Central memory CD8-positive, alpha-beta T cell (primary cell): ENCODE results near the gene PRRC2A.

Experiments used
- ATAC-seq: fragments of 150-1000 bp; cut with Tn5 transposase; replicated peaks from 2 replicates; pipeline ENCODE4 v1.10.0; 2022; ENCODE audit warnings: mild to moderate bottlenecking, moderate FRiP score, moderate number of reproducible peaks; ENCODE audit not compliant: poor library complexity, severe bottlenecking; ENCODE audit errors: extremely low read depth
- DNase-seq, 2 donors: peaks; one replicate each; pipeline ENCODE4 v3.0.0; 2021; ENCODE audit warnings: low spot score in 2 of 2
- H3K27ac Mint-ChIP-seq: one replicate; pipeline ENCODE4 v1.8.0; 2022; ENCODE audit warnings: low read depth, mild to moderate bottlenecking, moderate library complexity, mixed read lengths
- H3K27me3 Mint-ChIP-seq: one replicate; pipeline ENCODE4 v1.8.0; 2022; ENCODE audit warnings: mixed read lengths
- H3K36me3 Mint-ChIP-seq: one replicate; pipeline ENCODE4 v1.8.0; 2022; ENCODE audit warnings: mild to moderate bottlenecking, moderate library complexity, mixed read lengths; ENCODE audit not compliant: insufficient read depth
- H3K4me1 Mint-ChIP-seq: one replicate; pipeline ENCODE4 v1.8.0; 2022; ENCODE audit warnings: mixed read lengths
- H3K4me3 Mint-ChIP-seq: one replicate; pipeline ENCODE4 v1.8.0; 2022; ENCODE audit warnings: mild to moderate bottlenecking, moderate library complexity, mixed read lengths
- H3K9me3 Mint-ChIP-seq: one replicate; pipeline ENCODE4 v1.8.0; 2022; ENCODE audit warnings: mixed read lengths

Gene PRRC2A

DNA sequence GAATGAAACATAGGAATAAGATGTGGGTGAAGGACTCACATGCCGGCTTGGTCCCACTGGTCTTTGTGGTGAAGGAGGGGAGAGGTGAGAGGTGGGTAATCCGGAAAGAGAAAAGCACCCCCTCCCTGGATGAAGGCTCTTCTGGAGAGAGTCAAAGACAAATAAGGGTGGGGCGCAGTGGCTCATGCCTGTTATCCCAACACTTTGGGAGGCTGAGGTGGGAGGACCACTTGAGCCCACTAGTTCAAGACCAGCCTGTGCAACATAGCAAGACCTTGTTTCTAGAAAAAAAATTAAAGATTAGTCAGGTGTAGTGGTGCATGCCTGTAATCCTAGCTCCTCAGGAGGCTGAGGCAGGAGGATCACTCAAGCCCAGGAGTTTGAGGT lies 41.4 kb upstream of the PRRC2A start:
- H3K27ac Mint-ChIP-seq = peak overlapping the region; percentile 97
- DNase-seq = no peak
- peak overlapping the region; percentile 91 for H3K4me3 Mint-ChIP-seq
- no peak for ATAC-seq
- no peaks in the 10 kb centered on the region for H3K27me3 Mint-ChIP-seq
- peaks cover 38% of the 10 kb centered on the region for H3K36me3 Mint-ChIP-seq
- H3K4me1 Mint-ChIP-seq = peaks cover 85% of the 10 kb centered on the region
- no peaks in the 10 kb centered on the region for H3K9me3 Mint-ChIP-seq

DNA sequence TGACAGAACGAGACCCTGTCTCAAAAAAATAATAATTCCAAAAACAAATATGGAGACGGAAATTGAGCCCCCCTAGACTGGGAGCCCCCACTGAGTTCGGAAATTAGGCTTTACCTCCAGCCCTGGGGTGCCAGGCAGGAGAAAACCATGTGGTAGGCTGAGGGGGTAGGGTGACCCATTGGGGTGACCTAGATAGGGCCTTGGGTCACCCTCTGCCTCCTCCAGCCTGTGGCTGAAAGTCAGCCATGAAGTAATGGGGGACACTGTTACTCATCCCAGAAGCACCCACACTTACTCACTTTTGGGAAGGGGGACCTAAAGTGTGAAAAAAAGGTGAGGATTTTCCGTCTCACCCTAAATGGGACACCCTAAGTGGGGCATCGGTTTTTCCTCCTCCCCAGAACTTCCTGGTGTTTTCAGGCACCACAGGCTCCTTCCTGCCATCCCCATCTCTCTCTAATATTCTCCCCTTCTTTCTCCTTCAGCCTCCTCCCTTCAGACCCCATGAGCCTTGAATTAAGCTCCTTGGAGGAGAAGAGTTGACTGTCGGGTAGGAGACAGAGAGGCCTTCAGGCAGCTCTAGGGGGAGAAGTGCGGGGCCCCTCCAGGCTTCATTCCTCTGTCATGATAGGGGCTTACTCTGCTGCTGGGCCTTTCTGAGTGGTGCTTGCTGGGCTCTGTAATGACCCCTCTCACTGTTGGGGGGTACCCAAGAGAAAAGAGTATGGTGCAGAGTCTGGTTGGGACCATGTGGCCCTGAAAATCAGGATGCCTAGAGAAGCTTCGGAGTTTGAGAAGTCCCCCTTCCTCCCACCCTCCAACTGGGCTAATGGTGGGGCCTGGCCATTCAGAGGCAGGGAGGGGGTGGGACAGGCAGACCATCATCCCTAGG lies 40.7 kb upstream of the PRRC2A start:
- no peak for DNase-seq
- H3K36me3 Mint-ChIP-seq = peaks cover 38% of the 10 kb centered on the region
- H3K27me3 Mint-ChIP-seq = no peaks in the 10 kb centered on the region
- H3K27ac Mint-ChIP-seq = peak overlapping the region; percentile 97
- no peaks in the 10 kb centered on the region for H3K9me3 Mint-ChIP-seq
- H3K4me1 Mint-ChIP-seq = peaks cover 81% of the 10 kb centered on the region
- peak overlapping the region; percentile 91 for H3K4me3 Mint-ChIP-seq
- no peak for ATAC-seq

DNA sequence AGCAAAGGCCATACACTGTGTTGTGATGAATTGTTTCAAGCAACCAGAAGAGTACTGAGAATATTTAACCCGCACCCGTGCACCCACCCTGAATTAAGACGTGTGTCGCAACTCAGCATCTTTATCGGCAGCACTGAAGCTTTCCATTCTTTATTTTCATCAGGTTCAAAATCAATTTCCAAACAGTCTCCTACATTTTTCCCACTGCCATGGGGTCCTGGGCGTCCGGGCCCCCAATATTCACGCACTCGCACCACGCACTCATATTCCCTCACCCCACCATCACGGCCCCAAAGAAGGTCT lies 40.1 kb upstream of the PRRC2A start:
- H3K27ac Mint-ChIP-seq = peak overlapping the region; percentile 97
- H3K9me3 Mint-ChIP-seq = no peaks in the 10 kb centered on the region
- ATAC-seq = no peak
- peaks cover 81% of the 10 kb centered on the region for H3K4me1 Mint-ChIP-seq
- H3K36me3 Mint-ChIP-seq = peaks cover 35% of the 10 kb centered on the region
- DNase-seq = no peak
- no peaks in the 10 kb centered on the region for H3K27me3 Mint-ChIP-seq
- H3K4me3 Mint-ChIP-seq = peak overlapping the region; percentile 91

DNA sequence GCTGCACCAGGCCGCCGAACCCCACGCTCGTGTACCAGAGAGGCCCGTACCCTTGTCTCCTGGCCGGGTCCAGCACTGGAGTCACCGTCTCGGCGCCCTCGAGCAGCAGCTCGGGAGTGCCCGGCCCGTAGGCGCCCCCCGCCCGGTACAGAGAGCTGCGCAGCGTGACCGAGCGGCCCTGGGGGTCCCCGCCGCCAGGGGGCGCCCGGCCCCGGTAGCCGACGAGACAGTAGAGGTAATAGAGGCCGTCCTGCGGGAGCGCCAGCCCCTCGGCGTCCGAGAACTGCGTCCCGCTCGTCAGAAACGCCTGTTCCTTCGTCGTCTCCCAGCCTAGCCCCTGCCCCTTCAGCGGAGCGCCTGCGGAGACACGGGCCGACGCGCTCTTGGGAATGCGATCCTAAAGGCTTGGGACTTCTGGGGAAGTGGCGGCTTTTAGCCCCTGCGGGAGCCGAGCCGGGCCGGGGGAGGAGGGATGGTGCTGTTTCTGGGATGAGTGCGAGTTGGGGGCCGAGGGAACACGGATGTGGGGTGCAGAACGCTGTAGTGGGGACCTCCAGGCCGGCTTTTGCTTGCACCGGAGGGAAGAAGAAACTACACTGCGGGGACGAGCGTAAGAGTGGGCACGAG lies 39.6 kb upstream of the PRRC2A start:
- ATAC-seq (peak; percentile 84), DNase-seq (peak; percentile 79 to 89)
- Mint-ChIP-seq H3K4me1 (peaks cover 81% of the 10 kb centered on the region), H3K9me3 (no peaks in the 10 kb centered on the region), H3K4me3 (peak overlapping the region; percentile 91), H3K27me3 (no peaks in the 10 kb centered on the region), H3K36me3 (peaks cover 32% of the 10 kb centered on the region), H3K27ac (peak overlapping the region; percentile 97)

DNA sequence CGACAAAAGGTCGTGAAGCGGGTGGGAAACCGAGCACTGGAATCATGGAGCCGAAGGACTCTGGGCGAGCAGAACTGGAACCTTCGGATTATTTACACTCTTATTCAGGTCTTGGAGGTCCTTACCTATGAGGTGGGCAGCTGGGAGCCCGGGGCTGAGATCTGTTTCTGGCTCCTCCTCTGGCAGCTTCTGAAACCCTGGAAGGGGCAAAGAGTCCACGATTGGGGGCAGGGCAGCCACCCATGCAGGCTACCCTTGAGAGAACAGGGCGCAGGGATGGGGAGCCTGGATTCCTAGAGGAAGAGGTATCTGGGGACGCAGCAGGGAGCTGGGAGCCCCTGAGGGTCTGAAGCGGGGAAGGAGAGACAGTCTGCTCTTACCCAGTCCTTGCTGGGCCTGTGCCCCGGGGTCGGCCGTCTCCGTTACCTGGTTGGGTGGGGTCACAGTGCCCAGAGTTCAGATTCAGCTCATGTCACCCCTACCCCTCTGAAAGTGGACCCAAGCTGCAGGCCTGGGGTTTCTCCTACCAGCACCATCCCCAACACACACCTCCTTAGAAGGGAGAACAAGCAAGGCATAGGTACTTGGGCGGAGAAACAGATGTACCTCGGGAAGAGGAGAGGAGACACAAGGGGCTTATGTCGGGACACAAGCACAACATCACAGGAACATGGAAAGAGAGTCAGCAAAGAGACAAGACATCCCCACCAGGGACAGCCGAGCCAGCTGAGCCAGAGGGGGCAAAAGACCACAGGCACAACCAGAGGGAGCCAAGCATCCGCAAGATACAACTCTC lies 38.9 kb upstream of the PRRC2A start:
- peak overlapping the region; percentile 91 for H3K4me3 Mint-ChIP-seq
- no peaks in the 10 kb centered on the region for H3K27me3 Mint-ChIP-seq
- H3K36me3 Mint-ChIP-seq = peaks cover 26% of the 10 kb centered on the region
- H3K9me3 Mint-ChIP-seq = no peaks in the 10 kb centered on the region
- ATAC-seq (no peak), DNase-seq (no peak)
- H3K27ac Mint-ChIP-seq = peak overlapping the region; percentile 97
- H3K4me1 Mint-ChIP-seq = peaks cover 81% of the 10 kb centered on the region

DNA sequence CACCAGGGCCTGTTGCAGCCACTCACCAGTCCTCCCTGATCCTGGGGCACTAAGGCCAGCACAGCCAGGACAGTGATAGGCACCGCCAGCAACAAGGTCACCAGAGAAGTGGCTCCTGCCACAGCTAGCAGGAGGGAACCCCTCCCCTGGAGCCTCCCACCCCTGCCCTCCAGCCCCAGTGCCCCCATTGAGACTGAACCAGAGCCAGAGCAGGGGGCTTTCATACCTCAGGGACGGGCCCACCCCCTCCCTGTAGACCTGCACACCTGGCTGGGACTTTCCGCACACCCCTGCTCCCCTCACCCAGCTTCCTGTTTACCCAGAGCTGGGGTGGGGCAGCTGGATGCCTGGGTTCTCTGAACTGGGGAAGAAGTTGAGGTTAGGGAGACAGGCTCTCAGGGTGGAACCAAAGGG lies 38.3 kb upstream of the PRRC2A start, which contains the start of gene LTB:
Gene LTB, minus strand, starts transcription at position 195 of the 414 bp plus-strand sequence. Its CDS starts 7 bp downstream, at position 188.
- ATAC-seq (no peak), DNase-seq (no peak)
- peak within 1 kb of the TSS; percentile 91 for H3K4me3 Mint-ChIP-seq
- no peaks in the 10 kb centered on the region for H3K27me3 Mint-ChIP-seq
- H3K4me1 Mint-ChIP-seq = peaks cover 81% of the 10 kb centered on the region
- H3K9me3 Mint-ChIP-seq = no peaks in the 10 kb centered on the region
- peaks cover 23% of the 10 kb centered on the region for H3K36me3 Mint-ChIP-seq
- H3K27ac Mint-ChIP-seq = peak within 1 kb of the TSS; percentile 97

DNA sequence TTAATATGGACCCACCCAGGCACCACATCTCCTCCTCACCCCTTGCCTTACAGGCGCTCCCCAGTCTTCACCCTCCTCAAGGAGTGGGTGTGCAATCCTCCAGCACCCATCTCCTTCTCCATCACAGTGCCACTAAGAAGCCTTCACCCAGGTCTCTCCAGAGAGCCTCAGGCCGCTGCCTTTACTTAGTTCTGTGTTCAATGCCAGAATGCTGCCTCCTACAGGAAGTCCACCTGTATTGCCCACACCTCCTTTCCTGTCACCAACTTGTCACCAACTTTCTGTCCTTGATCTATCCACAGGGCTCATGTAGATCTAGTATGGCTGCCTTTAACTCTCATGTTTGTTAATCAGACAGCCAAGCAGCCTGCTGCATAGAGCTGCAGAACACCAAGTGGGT lies 35.0 kb upstream of the PRRC2A start:
- H3K4me3 Mint-ChIP-seq = peak overlapping the region; percentile 62
- ATAC-seq = no peak
- no peaks in the 10 kb centered on the region for H3K27me3 Mint-ChIP-seq
- DNase-seq = peak in 1 of 2 donors; percentile 36
- no peaks in the 10 kb centered on the region for H3K9me3 Mint-ChIP-seq
- H3K4me1 Mint-ChIP-seq = peaks cover 76% of the 10 kb centered on the region
- H3K27ac Mint-ChIP-seq = peak overlapping the region; percentile 87
- peaks cover 13% of the 10 kb centered on the region for H3K36me3 Mint-ChIP-seq

DNA sequence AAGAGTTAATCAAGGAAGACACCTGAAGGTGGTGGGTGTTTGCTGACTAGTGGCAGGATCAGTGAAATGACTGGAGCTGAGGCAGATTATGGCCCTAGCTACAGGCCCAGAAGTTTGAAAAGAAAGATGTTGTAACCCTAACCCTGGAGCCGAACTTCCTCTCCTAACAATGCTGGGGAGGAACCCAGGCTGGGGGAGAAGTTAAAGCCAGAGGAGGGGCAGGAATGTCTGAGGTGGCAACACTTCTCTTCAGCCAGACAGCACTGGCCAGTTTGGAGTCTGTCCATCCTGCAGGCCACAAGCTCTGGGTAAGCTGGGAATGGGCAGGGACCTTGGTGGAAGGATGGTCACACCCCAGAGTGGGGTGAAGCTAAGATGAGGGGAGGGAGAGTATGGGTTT lies 34.5 kb upstream of the PRRC2A start, which contains the start of gene LST1:
Gene LST1, plus strand, starts transcription at position 270 of the 400 bp plus-strand sequence. CDS start 1,023 bp downstream, outside the sequence.
- H3K4me1 Mint-ChIP-seq = peaks cover 74% of the 10 kb centered on the region
- peaks cover 11% of the 10 kb centered on the region for H3K36me3 Mint-ChIP-seq
- no peak for DNase-seq
- H3K4me3 Mint-ChIP-seq = peak within 1 kb of the TSS; percentile 62
- peak within 1 kb of the TSS; percentile 87 for H3K27ac Mint-ChIP-seq
- no peaks in the 10 kb centered on the region for H3K9me3 Mint-ChIP-seq
- H3K27me3 Mint-ChIP-seq = no peaks in the 10 kb centered on the region
- no peak for ATAC-seq

DNA sequence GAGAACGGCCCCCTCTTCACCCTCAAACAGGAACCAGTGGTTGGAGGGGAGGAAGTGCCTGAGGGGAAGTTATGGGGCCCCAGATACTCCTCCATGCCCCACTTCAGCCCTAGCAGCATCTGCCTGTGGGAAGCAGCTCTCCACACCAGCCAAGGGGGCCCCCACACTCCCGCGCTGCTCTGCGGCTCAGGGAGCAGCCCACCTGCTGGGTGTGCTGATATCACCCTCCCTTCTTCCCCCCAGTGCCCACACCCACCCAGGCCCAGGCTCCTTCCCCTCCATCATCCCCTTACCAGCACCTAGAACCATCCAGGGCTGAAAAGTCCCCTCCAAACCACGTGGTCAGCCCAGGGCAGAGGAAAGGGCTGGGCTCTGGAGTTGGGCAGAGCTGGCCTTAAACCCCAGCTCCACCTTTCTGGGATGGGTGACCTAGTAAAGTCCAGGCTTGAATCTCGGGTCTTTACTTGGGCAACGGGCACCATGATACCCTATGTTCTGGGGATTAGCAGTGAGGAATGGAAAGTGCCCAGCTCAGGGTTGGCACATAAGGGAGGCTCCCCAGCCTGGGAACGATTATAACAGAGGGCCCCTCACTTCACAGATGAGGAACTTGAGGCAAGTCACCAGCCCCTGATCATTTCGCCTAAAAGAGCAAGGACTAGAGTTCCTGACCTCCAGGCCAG lies 33.8 kb upstream of the PRRC2A start:
- peak overlapping the region; percentile 87 for H3K27ac Mint-ChIP-seq

DNA sequence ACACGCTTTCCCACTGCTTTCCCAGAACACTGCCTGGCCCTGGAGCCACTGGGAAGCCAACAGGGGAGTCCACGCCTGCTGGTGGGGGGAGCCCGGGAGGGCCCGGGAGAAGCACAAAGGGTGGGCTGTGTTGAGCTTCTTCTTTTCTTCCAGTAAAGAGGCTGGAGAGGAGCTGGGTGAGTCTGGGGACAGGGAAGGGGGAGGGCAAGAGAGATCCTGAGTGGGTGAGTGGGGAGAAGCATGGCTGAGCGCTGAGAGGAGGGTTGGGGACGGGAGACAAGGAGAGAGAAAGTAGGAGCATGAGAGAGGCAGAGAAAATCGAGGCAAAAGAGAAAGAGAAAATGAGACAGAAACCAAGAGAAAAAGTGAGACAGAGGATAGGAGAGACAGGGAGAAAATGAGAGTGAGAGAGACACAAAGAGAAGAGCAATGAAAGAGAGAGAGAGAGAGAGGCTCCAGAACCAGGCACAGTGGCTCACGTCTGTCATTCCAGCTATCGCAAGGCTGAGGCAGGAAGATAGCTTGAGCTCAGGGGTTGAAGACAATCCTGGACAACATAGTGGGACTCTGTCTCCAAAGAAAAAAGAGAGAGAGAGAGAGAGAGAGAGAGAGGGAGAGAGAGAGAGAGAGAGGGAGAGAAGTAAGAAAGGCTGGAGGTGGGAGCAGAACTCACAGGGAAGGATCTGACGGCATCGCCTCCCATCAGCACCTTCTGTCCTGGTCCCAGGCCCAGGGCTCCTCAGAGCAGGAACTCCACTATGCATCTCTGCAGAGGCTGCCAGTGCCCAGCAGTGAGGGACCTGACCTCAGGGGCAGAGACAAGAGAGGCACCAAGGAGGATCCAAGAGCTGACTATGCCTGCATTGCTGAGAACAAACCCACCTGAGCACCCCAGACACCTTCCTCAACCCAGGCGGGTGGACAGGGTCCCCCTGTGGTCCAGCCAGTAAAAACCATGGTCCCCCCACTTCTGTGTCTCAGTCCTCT lies 32.4 kb upstream of the PRRC2A start:
- H3K27me3 Mint-ChIP-seq = no peaks in the 10 kb centered on the region
- DNase-seq (no peak), ATAC-seq (no peak)
- peak overlapping the region; percentile 87 for H3K27ac Mint-ChIP-seq
- H3K4me3 Mint-ChIP-seq = peak overlapping the region; percentile 57
- H3K36me3 Mint-ChIP-seq = peaks cover 10% of the 10 kb centered on the region
- no peaks in the 10 kb centered on the region for H3K9me3 Mint-ChIP-seq
- H3K4me1 Mint-ChIP-seq = peaks cover 65% of the 10 kb centered on the region

More for the DNA sequence above, 33.8 kb upstream of the PRRC2A start:
- Mint-ChIP-seq H3K27me3 (no peaks in the 10 kb centered on the region), H3K36me3 (peaks cover 5% of the 10 kb centered on the region), H3K4me1 (peaks cover 69% of the 10 kb centered on the region), H3K4me3 (peak overlapping the region; percentile 62), H3K9me3 (no peaks in the 10 kb centered on the region)
- no peak for DNase-seq
- peak; percentile 76 for ATAC-seq
